HepG2 (cell line): ENCODE results near the gene DOK4. TPM values are rescaled to one million over a fixed set of nuclear protein-coding genes. Genes with fewer than 3 reads are reported as not detected.
A peak's percentile ranks its signal among the peaks of the same experiment; 100 is the strongest.

Experiments
- BORCS8-MEF2B ChIP-seq: sonication (generic); formaldehyde crosslinking; IDR thresholded peaks from 2 replicates; pipeline ENCODE4 v1.8.0; 2022; ENCODE audit warnings: mild to moderate bottlenecking, missing genetic modification reagents
- DBP ChIP-seq: sonication (generic); formaldehyde crosslinking; IDR thresholded peaks from 2 replicates; pipeline ENCODE4 v1.4.0; 2020; ENCODE audit warnings: missing genetic modification reagents; ENCODE audit errors: not compliant biosample characterization
- DR1 ChIP-seq: sonication (generic); formaldehyde crosslinking; IDR thresholded peaks from 2 replicates; pipeline ENCODE4 v1.8.0; 2021; ENCODE audit warnings: mild to moderate bottlenecking, missing genetic modification reagents, inconsistent platforms
- GMEB2 ChIP-seq: IDR thresholded peaks from 2 replicates; pipeline ENCODE4 v1.6.1; 2016; ENCODE audit warnings: missing biosample characterization, missing genetic modification reagents, low read depth
- GTF2F1 ChIP-seq: fragments of 150-350 bp; IDR thresholded peaks from 2 replicates; pipeline ENCODE4 v1.6.1; 2014; ENCODE audit warnings: low read length
- HBP1 ChIP-seq: IDR thresholded peaks from 2 replicates; pipeline ENCODE4 v1.6.1; 2016; ENCODE audit warnings: low read depth, control low read depth
- KDM1A ChIP-seq: IDR thresholded peaks from 2 replicates; pipeline ENCODE4 v1.6.1; 2016; ENCODE audit warnings: missing compliant biosample characterization
- KDM6A ChIP-seq: IDR thresholded peaks from 2 replicates; pipeline ENCODE4 v1.6.1; 2016; ENCODE audit warnings: low read depth
- KLF11 ChIP-seq: IDR thresholded peaks from 2 replicates; pipeline ENCODE4 v1.6.1; 2016; ENCODE audit warnings: missing compliant biosample characterization
- MED13 ChIP-seq: sonication (generic); formaldehyde crosslinking; IDR thresholded peaks from 2 replicates; pipeline ENCODE4 v1.5.0; 2020; ENCODE audit warnings: missing genetic modification reagents
- ONECUT2 ChIP-seq: sonication (generic); formaldehyde crosslinking; IDR thresholded peaks from 2 replicates; pipeline ENCODE4 v1.4.0; 2020; ENCODE audit warnings: missing genetic modification reagents
- TAF15 ChIP-seq: fragments of 200-400 bp; formaldehyde crosslinking; IDR thresholded peaks from one replicate; pipeline ENCODE4 v1.6.1; 2018; ENCODE audit warnings: mild to moderate bottlenecking, low read depth, low read length; ENCODE audit not compliant: poor library complexity, severe bottlenecking
- THAP7 ChIP-seq: sonication (generic); formaldehyde crosslinking; IDR thresholded peaks from 2 replicates; pipeline ENCODE4 v1.8.1; 2023; ENCODE audit warnings: mild to moderate bottlenecking, missing genetic modification reagents
- ZBTB1 ChIP-seq: sonication (generic); formaldehyde crosslinking; IDR thresholded peaks from 2 replicates; pipeline ENCODE4 v1.4.0; 2020; ENCODE audit warnings: missing genetic modification reagents, borderline replicate concordance
- ZNF256 ChIP-seq: sonication (generic); formaldehyde crosslinking; conservative IDR thresholded peaks from 2 replicates; pipeline ENCODE4 v1.4.0; 2020; ENCODE audit warnings: missing genetic modification reagents
- ZNF558 ChIP-seq: sonication (generic); formaldehyde crosslinking; IDR thresholded peaks from 2 replicates; pipeline ENCODE4 v1.9.0; 2022; ENCODE audit warnings: mild to moderate bottlenecking, missing genetic modification reagents, borderline replicate concordance
- ZNF629 ChIP-seq: sonication (generic); formaldehyde crosslinking; conservative IDR thresholded peaks from 2 replicates; pipeline ENCODE4 v1.5.0; 2020; ENCODE audit warnings: missing genetic modification reagents
- ZNF7 ChIP-seq: IDR thresholded peaks from 2 replicates; pipeline ENCODE4 v1.6.1; 2016; ENCODE audit warnings: missing biosample characterization, missing genetic modification reagents
- ZNF766 ChIP-seq: sonication (generic); formaldehyde crosslinking; IDR thresholded peaks from 2 replicates; pipeline ENCODE4 v1.5.0; 2020; ENCODE audit warnings: missing genetic modification reagents, borderline replicate concordance
- polyA plus RNA-seq, 8 experiments: library from polyadenylated mRNA; depleted of rRNA in 3 of 8; stranded (reverse) in 7 of 8; unstranded in 1 of 8; fragments of >200 nt; fragmentation: Illumina TruSeq in 4 of 8; extraction: Trizol in 4 of 8; gene quantifications; 2 replicates each; pipeline versions ENCODE4 v1.2.1 to v1.2.3, GENCODE V29; 2011 to 2016; ENCODE audit warnings: low read depth in 4 of 8, missing spikeins in 1 of 8, mixed read lengths in 1 of 8; ENCODE audit not compliant: insufficient read depth in 1 of 8
- total RNA-seq, 5 experiments: library from RNA; depleted of rRNA; stranded (reverse); fragments of >200 nt; fragmentation: Illumina TruSeq; extraction: Trizol; gene quantifications; 2 replicates each; pipeline ENCODE4 v1.2.3, GENCODE V29; 2016; ENCODE audit warnings: low read depth in 1 of 5
- TF ChIP-seq, protein P1 (sequence below): sonication (generic); formaldehyde crosslinking; IDR thresholded peaks from 2 replicates; pipeline ENCODE4 v1.4.0; 2020; ENCODE audit warnings: missing genetic modification reagents
- TF ChIP-seq, protein P2 (sequence below): sonication (generic); formaldehyde crosslinking; conservative IDR thresholded peaks from 2 replicates; pipeline ENCODE4 v1.8.1; 2023; ENCODE audit warnings: missing genetic modification reagents
- TF ChIP-seq, protein P3 (sequence below): IDR thresholded peaks from 2 replicates; pipeline ENCODE4 v1.6.1; 2016; ENCODE audit warnings: missing genetic modification reagents, missing compliant biosample characterization

Gene DOK4
- total and polyA plus RNA-seq, 2 of the 13 experiments (the other 11 are each of a cell fraction or from before 2014, with no cell fraction given) = 52.7 to 70.0 TPM

DNA sequence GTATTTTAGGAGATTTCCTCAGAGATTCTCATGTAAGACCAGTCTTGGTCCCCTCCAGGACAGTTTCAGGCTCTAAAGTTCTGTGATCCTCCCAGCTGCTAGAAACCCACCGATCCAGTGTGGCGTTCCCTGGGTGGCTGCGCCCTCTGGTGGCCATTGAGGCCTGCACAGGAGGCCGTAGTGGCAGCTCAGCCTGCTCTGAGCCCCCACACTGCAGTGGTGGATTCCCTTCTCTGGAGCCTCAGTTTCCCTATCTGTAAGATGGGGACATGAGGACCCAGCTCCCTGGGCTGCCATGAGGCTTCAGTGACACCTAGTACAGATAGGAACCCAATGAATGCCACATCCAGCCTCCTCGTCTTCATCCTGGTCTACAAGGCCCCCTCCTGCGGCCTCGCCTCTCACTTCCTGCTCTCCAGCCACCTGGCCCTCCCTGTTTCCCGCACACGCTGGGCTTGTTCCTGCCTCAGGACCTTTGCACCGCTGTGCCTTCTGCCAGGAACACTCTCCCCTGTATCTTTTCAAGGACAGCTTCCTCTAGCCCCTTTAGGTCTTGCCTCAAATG, 33.6 kb upstream of the DOK4 start (continued):
- TF ChIP-seq, protein P1, sequence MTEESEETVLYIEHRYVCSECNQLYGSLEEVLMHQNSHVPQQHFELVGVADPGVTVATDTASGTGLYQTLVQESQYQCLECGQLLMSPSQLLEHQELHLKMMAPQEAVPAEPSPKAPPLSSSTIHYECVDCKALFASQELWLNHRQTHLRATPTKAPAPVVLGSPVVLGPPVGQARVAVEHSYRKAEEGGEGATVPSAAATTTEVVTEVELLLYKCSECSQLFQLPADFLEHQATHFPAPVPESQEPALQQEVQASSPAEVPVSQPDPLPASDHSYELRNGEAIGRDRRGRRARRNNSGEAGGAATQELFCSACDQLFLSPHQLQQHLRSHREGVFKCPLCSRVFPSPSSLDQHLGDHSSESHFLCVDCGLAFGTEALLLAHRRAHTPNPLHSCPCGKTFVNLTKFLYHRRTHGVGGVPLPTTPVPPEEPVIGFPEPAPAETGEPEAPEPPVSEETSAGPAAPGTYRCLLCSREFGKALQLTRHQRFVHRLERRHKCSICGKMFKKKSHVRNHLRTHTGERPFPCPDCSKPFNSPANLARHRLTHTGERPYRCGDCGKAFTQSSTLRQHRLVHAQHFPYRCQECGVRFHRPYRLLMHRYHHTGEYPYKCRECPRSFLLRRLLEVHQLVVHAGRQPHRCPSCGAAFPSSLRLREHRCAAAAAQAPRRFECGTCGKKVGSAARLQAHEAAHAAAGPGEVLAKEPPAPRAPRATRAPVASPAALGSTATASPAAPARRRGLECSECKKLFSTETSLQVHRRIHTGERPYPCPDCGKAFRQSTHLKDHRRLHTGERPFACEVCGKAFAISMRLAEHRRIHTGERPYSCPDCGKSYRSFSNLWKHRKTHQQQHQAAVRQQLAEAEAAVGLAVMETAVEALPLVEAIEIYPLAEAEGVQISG (CRISPR knock-in tag) = peak; percentile 96
- TF ChIP-seq DBP (no peak), MED13 (CRISPR knock-in tag) (0 out of 2 replicates have a peak, but pooled peaks have one; percentile 22), ZBTB1 (CRISPR knock-in tag) (no peak), THAP7 (CRISPR knock-in tag) (no peak), ZNF256 (CRISPR knock-in tag) (no peak), ZNF629 (CRISPR knock-in tag) (peak; percentile 95), KLF11 (CRISPR knock-in tag) (no peak), HBP1 (CRISPR knock-in tag) (no peak), GTF2F1 (no peak), BORCS8-MEF2B (CRISPR knock-in tag) (no peak), GMEB2 (CRISPR knock-in tag) (no peak), DR1 (CRISPR knock-in tag) (no peak), ONECUT2 (no peak), KDM6A (CRISPR knock-in tag) (no peak; the same call in 1 of the 2 replicates), ZNF7 (CRISPR knock-in tag) (no peak), ZNF558 (CRISPR knock-in tag) (no peak), KDM1A (CRISPR knock-in tag) (no peak), ZNF766 (CRISPR knock-in tag) (peak; percentile 54; the same call in 1 of the 2 replicates), TAF15 (no peak)
- TF ChIP-seq, protein P2, sequence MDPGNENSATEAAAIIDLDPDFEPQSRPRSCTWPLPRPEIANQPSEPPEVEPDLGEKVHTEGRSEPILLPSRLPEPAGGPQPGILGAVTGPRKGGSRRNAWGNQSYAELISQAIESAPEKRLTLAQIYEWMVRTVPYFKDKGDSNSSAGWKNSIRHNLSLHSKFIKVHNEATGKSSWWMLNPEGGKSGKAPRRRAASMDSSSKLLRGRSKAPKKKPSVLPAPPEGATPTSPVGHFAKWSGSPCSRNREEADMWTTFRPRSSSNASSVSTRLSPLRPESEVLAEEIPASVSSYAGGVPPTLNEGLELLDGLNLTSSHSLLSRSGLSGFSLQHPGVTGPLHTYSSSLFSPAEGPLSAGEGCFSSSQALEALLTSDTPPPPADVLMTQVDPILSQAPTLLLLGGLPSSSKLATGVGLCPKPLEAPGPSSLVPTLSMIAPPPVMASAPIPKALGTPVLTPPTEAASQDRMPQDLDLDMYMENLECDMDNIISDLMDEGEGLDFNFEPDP (CRISPR knock-in tag) = no peak
- TF ChIP-seq, protein P3, sequence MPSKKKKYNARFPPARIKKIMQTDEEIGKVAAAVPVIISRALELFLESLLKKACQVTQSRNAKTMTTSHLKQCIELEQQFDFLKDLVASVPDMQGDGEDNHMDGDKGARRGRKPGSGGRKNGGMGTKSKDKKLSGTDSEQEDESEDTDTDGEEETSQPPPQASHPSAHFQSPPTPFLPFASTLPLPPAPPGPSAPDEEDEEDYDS = no peak
